Smooth muscle cell of the pulmonary artery (primary cell): ENCODE measurements around the gene EIPR1. TPM values are rescaled to one million over a fixed set of nuclear protein-coding genes. Genes with fewer than 3 reads are reported as not detected.

Experiments used
- total RNA-seq: library from RNA; depleted of rRNA; stranded (reverse); fragments of >200 nt; gene quantifications from 2 replicates; pipeline ENCODE4 v1.2.3, GENCODE V29; 2014

The EIPR1 gene
- total RNA-seq: 22.0 and 25.1 TPM in 2 replicates

GRCh38 chr2:3377612-3378432 lies at the start of gene EIPR1:
Gene EIPR1, minus strand, starts transcription at chr2:3377818. Its CDS starts 129 bp downstream, at chr2:3377689.

GRCh38 chr2:3379647-3380534 lies 2.3 kb upstream of the EIPR1 start, which contains the start of gene TRAPPC12:
Gene TRAPPC12, plus strand, starts transcription at chr2:3379694. Its CDS starts 7,930 bp downstream, at chr2:3387624.

Other genes starting within 250 kb of the EIPR1 start
- 60.4 and 76.1 TPM in 2 replicates for gene TRAPPC12, start 1.9 kb upstream of the EIPR1 start, total RNA-seq
- gene ADI1, start 141.7 kb upstream of the EIPR1 start, total RNA-seq: 34.9 and 39.2 TPM in 2 replicates
- 25.1 and 30.5 TPM in 2 replicates for gene RNASEH1, start 180.5 kb upstream of the EIPR1 start, total RNA-seq
- gene RPS7, start 197.4 kb upstream of the EIPR1 start, total RNA-seq: 586 and 725 TPM in 2 replicates
- gene COLEC11, start 217.3 kb upstream of the EIPR1 start, total RNA-seq: 0.50 and 1.4 TPM in 2 replicates